ENCODE measurements around the gene ME1. TPM values are rescaled to one million over a fixed set of nuclear protein-coding genes. Genes with fewer than 3 reads are reported as not detected.

ME1 gene
- total and polyA plus RNA-seq, 2 of the 13 experiments (the other 11 are each of a cell fraction or from before 2014, with no cell fraction given) = not detected

DNA sequence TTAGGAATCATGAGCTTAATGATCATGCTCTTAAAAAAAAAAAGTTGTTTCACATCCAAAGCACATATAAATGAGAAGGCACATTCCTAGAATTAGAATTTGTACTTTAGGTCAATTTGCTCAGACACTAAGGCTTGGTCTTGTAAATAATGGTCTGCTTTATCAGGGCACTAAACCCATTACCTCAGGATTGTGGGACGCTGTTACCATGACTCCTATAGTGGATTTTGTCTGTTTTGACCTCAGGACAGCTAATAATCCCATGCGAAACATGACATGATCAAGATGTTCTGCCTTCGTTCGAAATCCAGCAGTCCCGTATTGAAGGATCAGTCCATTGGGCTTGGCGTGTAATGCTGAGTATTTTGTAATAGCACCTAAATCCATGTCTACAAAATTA lies 240.2 kb downstream of the ME1 start:
- Histone ChIP-seq H3K4me2 (ENCODE audit: low read depth, low read length) (peak overlapping the region; percentile 73), H4K20me1 (ENCODE audit: insufficient read depth, low read length) (peaks cover 34% of the 10 kb centered on the region), H3K4me1 (ENCODE audit: insufficient read depth, low read length) (peaks cover 50% of the 10 kb centered on the region), H3K27me3 (ENCODE audit: control insufficient read depth in 1 of 2, insufficient read depth in 2 of 2, low read length in 2 of 2) (no peaks in the 10 kb centered on the region; a peak in 1 of 5 replicates), H3K9ac (ENCODE audit: insufficient read depth, low read depth, low read length) (peak overlapping the region; percentile 53), H3K27ac (ENCODE audit: extremely low read length, insufficient read depth, low read length) (peak overlapping the region; percentile 62), H3K79me2 (ENCODE audit: insufficient read depth, low read length) (peaks cover 59% of the 10 kb centered on the region), H3K4me3 (replicated peaks in 1 of 3; ENCODE audit: insufficient read depth in 1 of 3, low read depth in 2 of 3, low read length in 3 of 3) (peak overlapping the region in 2 of 3 experiments; percentile 21 to 97; a peak in 4 of 6 replicates), H2AFZ (ENCODE audit: low read length) (no peak overlapping the region), H3K36me3 (replicated peaks in 1 of 2; ENCODE audit: control insufficient read depth in 1 of 2, insufficient read depth in 2 of 2, low read length in 2 of 2) (peaks cover 9 to 42% of the 10 kb centered on the region in 2 experiments), H3K9me3 (ENCODE audit: low read length) (no peaks in the 10 kb centered on the region)
- BruUV-seq (replicated peaks) = no TSS peak
- FAIRE-seq = no peak
- DNase-seq (ENCODE audit: low spot score) = peak; percentile 50
- ChIA-PET POLR2A (interaction anchor here (1.3 kb wide), 1 partner anchor 123 kb away, joined by 4 read pairs; the partner anchor contains the start of gene DOP1A), CTCF (ENCODE audit: low intra/inter-chr PET ratio, low total read pairs) (no interaction called here)
- WGBS (ENCODE audit: low lambda C conversion rate) = 90% methylated on average over 6 of the region's 6 CpGs
- no peak for ATAC-seq
- TF ChIP-seq RFX1 (IDR thresholded peaks at IDR 0.05) = peak; percentile 60
- TF ChIP-seq ZEB1 (IDR thresholded peaks at IDR 0.05; ENCODE audit: insufficient replicate concordance, low read depth) = no peak
- no peak for TF ChIP-seq ZNF17 (CRISPR knock-in tag; IDR thresholded peaks at IDR 0.05)
- in situ Hi-C loops (cut with HindIII; ENCODE audit: extremely low pct_ligation_motif_present, low pct_unique_long_range_greater_than_20kb) = loop anchor here (25.0 kb wide), 1 partner anchor 953 kb away; the partner anchor contains the start of gene IBTK
- intact Hi-C loops (cut with micrococcal nuclease; ENCODE audit: unreplicated experiment) = loop anchor here (5.0 kb wide), 2 partner anchors 48 to 943 kb away; partner anchors contain the start of gene IBTK

DNA sequence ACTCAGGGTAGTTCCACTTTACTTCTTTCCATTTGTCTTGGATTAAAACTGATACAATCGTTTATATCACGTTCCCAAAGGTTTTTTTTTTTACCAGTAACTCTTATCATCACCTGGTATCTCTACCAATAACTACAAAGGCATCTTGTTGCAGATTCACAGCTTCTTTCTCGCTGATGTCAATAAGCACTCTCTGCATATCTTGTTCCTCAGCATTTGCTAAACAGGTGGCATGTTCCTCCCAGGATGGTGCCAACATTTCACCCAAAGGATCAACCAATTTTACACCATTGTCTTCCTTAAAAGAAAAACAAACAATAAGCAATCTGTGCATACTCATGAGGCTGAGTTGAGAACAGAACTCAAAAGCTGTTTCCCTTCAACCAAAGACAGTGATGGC lies 242.3 kb downstream of the ME1 start:
- Histone ChIP-seq H3K4me3 (replicated peaks in 1 of 3; ENCODE audit: insufficient read depth in 1 of 3, low read depth in 2 of 3, low read length in 3 of 3) (no peak overlapping the region), H3K36me3 (replicated peaks in 1 of 2; ENCODE audit: control insufficient read depth in 1 of 2, insufficient read depth in 2 of 2, low read length in 2 of 2) (peaks cover 12 to 54% of the 10 kb centered on the region in 2 experiments), H2AFZ (ENCODE audit: low read length) (no peak overlapping the region), H3K9ac (ENCODE audit: insufficient read depth, low read depth, low read length) (no peak overlapping the region), H3K79me2 (ENCODE audit: insufficient read depth, low read length) (peaks cover 58% of the 10 kb centered on the region), H3K4me2 (ENCODE audit: low read depth, low read length) (no peak overlapping the region), H3K27ac (ENCODE audit: extremely low read length, insufficient read depth, low read length) (no peak overlapping the region), H3K27me3 (ENCODE audit: control insufficient read depth in 1 of 2, insufficient read depth in 2 of 2, low read length in 2 of 2) (no peaks in the 10 kb centered on the region; a peak in 1 of 5 replicates), H4K20me1 (ENCODE audit: insufficient read depth, low read length) (peaks cover 34% of the 10 kb centered on the region), H3K9me3 (ENCODE audit: low read length) (no peaks in the 10 kb centered on the region), H3K4me1 (ENCODE audit: insufficient read depth, low read length) (peaks cover 35% of the 10 kb centered on the region)
- no peak for FAIRE-seq
- no peak for ATAC-seq
- no peak for DNase-seq (ENCODE audit: low spot score)
- 96% methylated on average over 3 of the region's 3 CpGs for WGBS (ENCODE audit: low lambda C conversion rate)
- intact Hi-C loops (cut with micrococcal nuclease; ENCODE audit: unreplicated experiment) (no loop called here), in situ Hi-C loops (cut with HindIII; ENCODE audit: extremely low pct_ligation_motif_present, low pct_unique_long_range_greater_than_20kb) (loop anchor here (25.0 kb wide), 1 partner anchor 951 kb away; the partner anchor contains the start of gene IBTK)
- no peak for TF ChIP-seq TBP (CRISPR knock-in tag; IDR thresholded peaks at IDR 0.05)
- 0 out of 4 replicates have a peak, but pooled peaks of 1 of the 2 experiments have one; percentile 2 for TF ChIP-seq POLR2A (IDR thresholded peaks at IDR 0.05; ENCODE audit: insufficient read depth in 1 of 2, low read depth in 2 of 2, low read length in 2 of 2)
- BruUV-seq (replicated peaks) = no TSS peak
- ChIA-PET POLR2A (no interaction called here), CTCF (ENCODE audit: low intra/inter-chr PET ratio, low total read pairs) (no interaction called here)
